Panc1 (cell line): ENCODE results near the gene FGGY. TPM values are rescaled to one million over a fixed set of nuclear protein-coding genes. Genes with fewer than 3 reads are reported as not detected.

Experiments
- ATAC-seq: fragments of 200-7000 bp; cut with Tn5 transposase; 2 replicates; pipeline ENCODE4 v1.9.1; 2020; ENCODE audit warnings: mild to moderate bottlenecking, moderate library complexity
- BruUV-seq: library from RNA; stranded (reverse); fragments of 400-500 nt; replicated peaks from 2 replicates; lab custom pipeline; 2021; lab: Mats Ljungman, UMichigan
- CTCF ChIA-PET: fragments of 300-600 bp; sonication (Branson Sonifier 250); formaldehyde crosslinking; loops from one replicate; lab custom pipeline; 2022; ENCODE audit warnings: antibody characterized with exemption; lab: Charles Lee
- POLR2A ChIA-PET: fragments of 300-600 bp; sonication (Branson Sonifier 250); formaldehyde crosslinking; loops from one replicate; lab custom pipeline; 2022; ENCODE audit warnings: antibody characterized with exemption; lab: Charles Lee
- DNase-seq: peaks from one replicate; pipeline ENCODE4 v3.0.0-alpha.2; 2010; ENCODE audit warnings: low read depth, low spot score
- H3K27ac ChIP-seq: 2 replicates; pipeline ENCODE4 v1.5.1; 2011; ENCODE audit warnings: mild to moderate bottlenecking, low read length, inconsistent platforms
- H3K27me3 ChIP-seq: fragments of 200-500 bp; sonication (Bioruptor generic); 2 replicates; pipeline ENCODE4 v1.6.0; 2014; ENCODE audit warnings: low read length, inconsistent platforms; ENCODE audit not compliant: control insufficient read depth, insufficient read depth
- H3K36me3 ChIP-seq: fragments of 200-500 bp; sonication (Bioruptor generic); 2 replicates; pipeline ENCODE4 v1.5.1; 2014; ENCODE audit warnings: inconsistent platforms, mild to moderate bottlenecking, low read length, moderate library complexity; ENCODE audit not compliant: control insufficient read depth, insufficient read depth
- H3K4me1 ChIP-seq: 2 replicates; pipeline ENCODE4 v1.5.1; 2011; ENCODE audit warnings: inconsistent platforms, mild to moderate bottlenecking, low read length, moderate library complexity; ENCODE audit not compliant: control insufficient read depth, insufficient read depth
- H3K4me3 ChIP-seq, 2 experiments: 2 replicates each; pipeline ENCODE4 v1.5.1; 2011 to 2012; ENCODE audit warnings: low read depth in 2 of 2, low read length in 2 of 2, mild to moderate bottlenecking in 2 of 2, inconsistent platforms in 1 of 2, moderate library complexity in 1 of 2
- H3K9me3 ChIP-seq: fragments of 200-500 bp; sonication (Bioruptor generic); 2 replicates; pipeline ENCODE4 v1.5.1; 2014; ENCODE audit warnings: low read depth, mild to moderate bottlenecking, inconsistent platforms, low read length, moderate library complexity; ENCODE audit not compliant: control insufficient read depth, insufficient read depth
- CTCF ChIP-seq: fragments of 450-650 bp; IDR thresholded peaks from 2 replicates; pipeline ENCODE4 v1.5.1; 2017; ENCODE audit warnings: mild to moderate bottlenecking
- POLR2AphosphoS5 ChIP-seq: IDR thresholded peaks from 2 replicates; pipeline ENCODE4 v1.6.1; 2012; ENCODE audit warnings: mild to moderate bottlenecking, low read depth, low read length, moderate library complexity
- REST ChIP-seq, 2 experiments: IDR thresholded peaks; 2 replicates each; pipeline ENCODE4 v1.6.1; 2011 to 2012; ENCODE audit warnings: low read depth in 2 of 2, control low read depth in 1 of 2, low read length in 1 of 2, mild to moderate bottlenecking in 1 of 2, moderate library complexity in 1 of 2; ENCODE audit not compliant: insufficient read depth in 1 of 2
- SIN3A ChIP-seq: IDR thresholded peaks from 2 replicates; pipeline ENCODE4 v1.6.1; 2012; ENCODE audit warnings: low read depth, mild to moderate bottlenecking, low read length, moderate library complexity, borderline replicate concordance; ENCODE audit not compliant: insufficient read depth
- TCF7L2 ChIP-seq: IDR thresholded peaks from 2 replicates; pipeline ENCODE4 v1.6.1; 2011; ENCODE audit warnings: mild to moderate bottlenecking, low read depth, low read length, inconsistent platforms
- in situ Hi-C: cut with HindIII; loops from 2 replicates; pipeline ENCODE4 v1.10.0; 2016; ENCODE audit warnings: low sequenced_read_pairs, low pct_unique_long_range_greater_than_20kb
- intact Hi-C: fragments of 100-400 bp; cut with micrococcal nuclease; formaldehyde crosslinking; loops from one replicate; pipeline ENCODE4 v1.10.0; 2022; ENCODE audit not compliant: unreplicated experiment
- total RNA-seq: library from RNA; stranded (reverse); gene quantifications from one replicate; pipeline ENCODE4 v1.2.1, GENCODE V29; 2021; ENCODE audit not compliant: unreplicated experiment

FGGY gene
- total RNA-seq, 1 experiment from 2014 or later = 15.5 TPM

- POLR2A ChIA-PET = no interaction called here
- CTCF ChIA-PET = no interaction called here
- H3K4me3 ChIP-seq = no peak overlapping the region
- H3K4me1 ChIP-seq = no peaks in the 10 kb centered on the region
- TF ChIP-seq CTCF = no peak
- no peak for TF ChIP-seq REST (IDR thresholded peaks at IDR 0.05; ENCODE audit: insufficient read depth in 1 of 2, low read depth in 2 of 2, low read length in 1 of 2)
- no peak for TF ChIP-seq SIN3A
- TF ChIP-seq TCF7L2 = no peak
- DNase-seq (no peak), ATAC-seq (no peak)
- no peaks in the 10 kb centered on the region for H3K27me3 ChIP-seq
- BruUV-seq = no TSS peak
- no peaks in the 10 kb centered on the region for H3K9me3 ChIP-seq
- in situ Hi-C loops (no loop called here), intact Hi-C loops (no loop called here)
- no peak overlapping the region for H3K27ac ChIP-seq
- no peaks in the 10 kb centered on the region for H3K36me3 ChIP-seq
Observed at GRCh38 chr1:59498640-59499039, 201.7 kb downstream of the FGGY start.

- TF ChIP-seq SIN3A (no peak), TCF7L2 (no peak), REST (IDR thresholded peaks at IDR 0.05; ENCODE audit: insufficient read depth in 1 of 2, low read depth in 2 of 2, low read length in 1 of 2) (no peak), CTCF (no peak), POLR2AphosphoS5 (no peak)
- ChIA-PET POLR2A (no interaction called here), CTCF (interaction anchor here (0.6 to 0.7 kb wide), 2 partner anchors 104 to 1278 kb away, joined by 5 to 11 read pairs; no protein-coding TSS in a partner anchor)
- H3K9me3 ChIP-seq = no peaks in the 10 kb centered on the region
- H3K4me3 ChIP-seq = no peak overlapping the region
- no peaks in the 10 kb centered on the region for H3K36me3 ChIP-seq
- BruUV-seq = no TSS peak
- H3K4me1 ChIP-seq = no peaks in the 10 kb centered on the region
- ATAC-seq (no peak), DNase-seq (no peak)
- in situ Hi-C loops (no loop called here), intact Hi-C loops (no loop called here)
- H3K27me3 ChIP-seq = no peaks in the 10 kb centered on the region
- H3K27ac ChIP-seq = no peak overlapping the region
Observed at GRCh38 chr1:59499273-59499942, 202.5 kb downstream of the FGGY start.
